Measurements from ENCODE around the gene EPHB4. TPM values are rescaled to one million over a fixed set of nuclear protein-coding genes. Genes with fewer than 3 reads are reported as not detected.
A peak's percentile ranks its signal among the peaks of the same experiment; 100 is the strongest.

Gene EPHB4
- total RNA-seq, 4 donors from 2014 or later: 19.0 to 55.6 (median 41.5) TPM

DNA sequence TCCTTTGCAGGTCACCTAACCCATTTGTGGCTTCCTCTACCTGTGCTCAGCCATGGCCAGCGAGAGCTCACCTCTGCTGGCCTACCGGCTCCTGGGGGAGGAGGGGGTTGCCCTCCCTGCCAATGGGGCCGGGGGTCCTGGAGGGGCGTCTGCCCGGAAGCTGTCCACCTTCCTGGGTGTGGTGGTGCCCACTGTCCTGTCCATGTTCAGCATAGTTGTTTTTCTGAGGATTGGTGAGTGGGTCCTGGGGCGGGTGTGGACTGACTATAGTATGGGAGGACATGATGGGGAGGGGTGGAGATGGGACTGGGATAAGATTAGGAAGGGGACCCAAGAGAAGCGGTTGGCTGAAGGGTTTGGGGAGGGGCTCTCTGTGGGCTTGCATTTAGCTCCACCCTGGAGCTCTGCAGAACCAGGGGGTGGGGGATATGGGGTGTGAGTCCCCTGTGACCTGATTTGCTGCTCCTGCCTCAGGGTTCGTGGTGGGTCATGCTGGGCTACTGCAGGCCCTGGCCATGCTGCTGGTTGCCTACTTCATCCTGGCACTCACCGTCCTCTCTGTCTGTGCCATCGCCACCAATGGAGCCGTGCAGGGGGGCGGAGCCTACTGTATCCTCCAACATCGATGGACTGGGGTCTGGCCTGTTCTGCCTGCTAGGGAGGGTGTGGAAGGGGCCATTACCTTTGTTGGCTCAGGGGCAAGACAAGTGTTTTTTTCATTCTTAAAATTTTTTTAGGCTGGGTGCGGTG is 27.0 kb upstream of the EPHB4 start:
- no peak overlapping the region for H3K27ac ChIP-seq
- TF ChIP-seq POLR2AphosphoS5 (IDR thresholded peaks at IDR 0.05) (no peak), POLR2A (IDR thresholded peaks at IDR 0.05) (no peak), EP300 (IDR thresholded peaks at IDR 0.05) (no peak)
- TF ChIP-seq, protein P1, sequence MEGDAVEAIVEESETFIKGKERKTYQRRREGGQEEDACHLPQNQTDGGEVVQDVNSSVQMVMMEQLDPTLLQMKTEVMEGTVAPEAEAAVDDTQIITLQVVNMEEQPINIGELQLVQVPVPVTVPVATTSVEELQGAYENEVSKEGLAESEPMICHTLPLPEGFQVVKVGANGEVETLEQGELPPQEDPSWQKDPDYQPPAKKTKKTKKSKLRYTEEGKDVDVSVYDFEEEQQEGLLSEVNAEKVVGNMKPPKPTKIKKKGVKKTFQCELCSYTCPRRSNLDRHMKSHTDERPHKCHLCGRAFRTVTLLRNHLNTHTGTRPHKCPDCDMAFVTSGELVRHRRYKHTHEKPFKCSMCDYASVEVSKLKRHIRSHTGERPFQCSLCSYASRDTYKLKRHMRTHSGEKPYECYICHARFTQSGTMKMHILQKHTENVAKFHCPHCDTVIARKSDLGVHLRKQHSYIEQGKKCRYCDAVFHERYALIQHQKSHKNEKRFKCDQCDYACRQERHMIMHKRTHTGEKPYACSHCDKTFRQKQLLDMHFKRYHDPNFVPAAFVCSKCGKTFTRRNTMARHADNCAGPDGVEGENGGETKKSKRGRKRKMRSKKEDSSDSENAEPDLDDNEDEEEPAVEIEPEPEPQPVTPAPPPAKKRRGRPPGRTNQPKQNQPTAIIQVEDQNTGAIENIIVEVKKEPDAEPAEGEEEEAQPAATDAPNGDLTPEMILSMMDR (IDR thresholded peaks at IDR 0.05): no peak
- no peaks in the 10 kb centered on the region for H3K9me3 ChIP-seq
- no peak overlapping the region for H3K4me3 ChIP-seq
- no peaks in the 10 kb centered on the region for H3K27me3 ChIP-seq
- no peak for ATAC-seq
- H3K36me3 ChIP-seq: peaks cover 0 to 42% of the 10 kb centered on the region in 2 donors
- 60 to 94% methylated on average over 1 to 3 of the region's 14 CpGs for WGBS, 2 donors (ENCODE audit: low coverage in 1 of 2)
- peaks cover 0 to 31% (median 3%) of the 10 kb centered on the region in 3 donors for H3K4me1 ChIP-seq

DNA sequence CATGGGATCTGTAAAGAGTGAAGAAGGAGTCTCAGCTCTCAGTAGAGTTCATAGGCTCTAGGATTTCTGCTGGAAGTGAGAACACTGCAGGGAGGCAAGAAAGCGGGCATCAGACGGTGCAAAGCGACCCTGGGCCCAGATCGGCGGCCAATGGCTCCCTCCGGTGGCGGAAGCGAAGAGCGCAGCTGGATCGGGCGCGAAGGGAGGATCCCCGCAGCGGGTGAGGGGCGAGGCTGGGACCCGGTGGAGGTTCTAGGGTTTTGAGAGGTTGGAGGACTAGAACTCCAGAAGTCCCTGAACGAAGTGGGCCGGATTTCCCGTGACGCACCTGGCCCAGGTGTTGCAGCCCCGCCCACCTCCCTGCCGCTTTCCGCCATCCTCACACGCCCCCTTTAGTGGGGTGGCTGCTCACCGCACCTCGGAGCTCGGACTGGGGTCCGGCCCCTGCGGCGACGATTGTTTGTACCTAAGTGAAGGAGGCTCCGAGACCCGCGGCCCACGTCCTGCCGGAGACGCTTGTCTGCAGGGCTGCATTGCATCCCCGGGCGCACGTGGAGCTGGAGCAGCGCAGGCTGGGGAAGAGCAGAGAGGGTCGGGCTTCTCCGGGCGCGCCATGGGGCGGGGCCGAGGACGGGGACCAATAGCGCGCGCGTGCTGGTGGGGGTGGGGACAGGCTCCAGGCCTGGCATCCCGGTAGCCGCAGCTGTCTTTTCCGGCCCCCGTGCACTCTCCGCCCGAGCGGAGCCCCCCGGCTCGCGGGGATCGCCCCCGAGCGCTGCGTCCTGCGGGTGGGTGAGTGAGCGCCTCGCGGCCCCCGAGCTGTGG is 24.9 kb upstream of the EPHB4 start, which contains the start of gene SLC12A9:
SLC12A9 (plus strand) TSS at position 666 of the 825 bp plus-strand sequence. CDS start 1,485 bp downstream, outside the sequence.
- TF ChIP-seq, protein P1 (IDR thresholded peaks at IDR 0.05): peak in 3 of 4 experiments; percentile 90 to 96 (median 93)
- no peak for TF ChIP-seq EP300 (IDR thresholded peaks at IDR 0.05)
- TF ChIP-seq POLR2AphosphoS5 (IDR thresholded peaks at IDR 0.05): no peak
- peak; percentile 24 to 52 for TF ChIP-seq POLR2A (IDR thresholded peaks at IDR 0.05)
- Histone ChIP-seq H3K36me3 (peaks cover 0 to 23% of the 10 kb centered on the region in 2 donors), H3K27me3 (no peaks in the 10 kb centered on the region), H3K9me3 (no peaks in the 10 kb centered on the region), H3K27ac (peak within 1 kb of the TSS; percentile 54 to 86 (median 82)), H3K4me1 (peaks cover 0 to 31% (median 3%) of the 10 kb centered on the region in 3 donors), H3K4me3 (peak within 1 kb of the TSS; percentile 71 to 80)
- ATAC-seq: peak; percentile 99
- WGBS, 2 donors (ENCODE audit: low coverage in 1 of 2): 0% methylated on average over 4 to 11 of the region's 71 CpGs

DNA sequence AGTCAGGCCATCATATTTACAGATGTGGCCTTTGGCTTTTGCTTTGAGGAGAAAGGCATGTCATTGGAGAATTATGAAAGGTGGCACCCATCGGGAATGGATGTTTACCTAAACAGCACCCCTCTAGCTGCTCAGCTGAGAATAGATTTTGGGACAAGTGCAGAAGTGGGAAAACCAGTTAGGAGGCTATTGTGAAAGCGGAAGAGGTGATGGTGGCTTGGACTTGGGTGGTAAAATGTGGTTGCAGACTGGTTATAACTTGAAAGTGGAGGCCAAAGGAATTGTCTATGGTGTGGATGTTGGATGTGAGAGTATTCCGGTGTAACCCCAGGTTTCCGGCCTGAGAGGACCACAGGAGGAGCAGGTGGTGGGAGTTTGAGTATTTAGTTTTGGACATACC is 20.0 kb upstream of the EPHB4 start:
- H3K36me3 ChIP-seq: no peaks in the 10 kb centered on the region
- no peaks in the 10 kb centered on the region for H3K9me3 ChIP-seq
- H3K27ac ChIP-seq: no peak overlapping the region
- H3K4me3 ChIP-seq: no peak overlapping the region
- TF ChIP-seq, protein P1 (IDR thresholded peaks at IDR 0.05): no peak
- TF ChIP-seq POLR2AphosphoS5 (IDR thresholded peaks at IDR 0.05): no peak
- no peak for TF ChIP-seq POLR2A (IDR thresholded peaks at IDR 0.05)
- no peak for TF ChIP-seq EP300 (IDR thresholded peaks at IDR 0.05)
- 94 to 97% methylated on average over 3 to 4 of the region's 4 CpGs for WGBS, 2 donors (ENCODE audit: low coverage in 1 of 2)
- no peak for ATAC-seq
- no peaks in the 10 kb centered on the region for H3K27me3 ChIP-seq
- peaks cover 0 to 11% (median 3%) of the 10 kb centered on the region in 3 donors for H3K4me1 ChIP-seq

DNA sequence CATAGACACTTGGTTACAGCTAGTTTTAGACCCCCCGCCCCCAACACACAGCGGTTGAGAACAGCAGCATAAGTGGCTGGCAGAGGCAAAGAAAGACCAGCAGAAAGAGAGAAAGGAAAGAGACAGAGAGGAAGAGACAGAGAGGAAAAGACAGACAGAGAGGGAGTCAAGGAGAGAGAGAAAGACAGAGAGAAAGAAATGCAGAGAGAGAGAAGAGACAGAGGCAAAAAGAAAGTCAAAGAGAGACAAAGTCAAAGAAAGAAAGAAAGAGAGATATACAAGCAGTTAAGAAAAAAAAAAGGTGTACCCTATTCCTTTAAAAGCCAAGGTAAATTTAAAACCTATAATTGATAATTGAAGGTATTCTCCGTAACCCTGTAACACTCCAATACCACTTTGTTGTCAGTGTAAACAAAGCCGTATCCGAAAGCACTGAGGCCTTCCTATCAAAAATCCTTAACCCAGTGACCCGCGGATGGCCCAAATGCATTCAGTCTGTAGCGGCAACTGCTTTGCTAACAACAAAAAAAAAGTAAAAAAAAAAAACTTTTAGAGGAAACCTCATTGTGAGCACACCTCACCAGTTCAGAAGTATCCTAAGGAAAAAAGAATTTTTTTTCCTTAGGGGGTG is 13.3 kb upstream of the EPHB4 start:
- Histone ChIP-seq H3K4me1 (peaks cover 0 to 20% (median 6%) of the 10 kb centered on the region in 3 donors), H3K27ac (no peak overlapping the region), H3K36me3 (no peaks in the 10 kb centered on the region), H3K9me3 (no peaks in the 10 kb centered on the region), H3K27me3 (no peaks in the 10 kb centered on the region), H3K4me3 (no peak overlapping the region)
- no peak for ATAC-seq
- TF ChIP-seq EP300 (IDR thresholded peaks at IDR 0.05): no peak
- no peak for TF ChIP-seq POLR2AphosphoS5 (IDR thresholded peaks at IDR 0.05)
- WGBS, 2 donors (ENCODE audit: low coverage in 1 of 2): 50 to 66% methylated on average over 7 to 8 of the region's 8 CpGs

DNA sequence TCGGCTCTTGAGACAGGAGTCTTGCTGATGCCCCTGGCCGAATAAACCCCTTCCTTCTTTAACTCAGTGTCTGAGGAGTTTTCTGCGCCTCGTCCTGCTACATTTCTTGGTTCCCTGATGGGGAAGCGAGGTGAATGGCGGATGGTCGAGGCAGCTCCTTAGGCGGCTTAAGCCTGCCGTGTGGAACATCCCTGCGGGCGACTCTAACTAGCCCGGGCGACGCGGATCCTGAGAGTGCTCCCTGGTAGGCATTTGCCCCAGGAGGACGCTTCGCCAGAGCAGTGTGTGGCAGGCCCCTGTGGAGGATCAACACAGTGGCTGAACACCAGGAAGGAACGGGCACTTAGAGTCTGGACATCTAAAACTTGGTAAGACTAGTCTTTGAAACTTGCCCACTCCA is 12.0 kb upstream of the EPHB4 start:
- H3K27ac ChIP-seq: no peak overlapping the region
- ATAC-seq: no peak
- H3K9me3 ChIP-seq: no peaks in the 10 kb centered on the region
- no peaks in the 10 kb centered on the region for H3K27me3 ChIP-seq
- H3K4me3 ChIP-seq: no peak overlapping the region
- no peak for TF ChIP-seq POLR2A (IDR thresholded peaks at IDR 0.05)
- no peak for TF ChIP-seq EP300 (IDR thresholded peaks at IDR 0.05)
- no peak for TF ChIP-seq POLR2AphosphoS5 (IDR thresholded peaks at IDR 0.05)
- TF ChIP-seq, protein P1 (IDR thresholded peaks at IDR 0.05): no peak
- H3K36me3 ChIP-seq: no peaks in the 10 kb centered on the region
- WGBS, 2 donors (ENCODE audit: low coverage in 1 of 2): 95 to 96% methylated on average over 8 to 10 of the region's 18 CpGs
- H3K4me1 ChIP-seq: peaks cover 0 to 20% (median 6%) of the 10 kb centered on the region in 3 donors
